Endothelial cell of umbilical vein (primary cell): Measurements from ENCODE around the gene MED12L. TPM values are rescaled to one million over a fixed set of nuclear protein-coding genes. Genes with fewer than 3 reads are reported as not detected.

Experiments
- BruUV-seq: library from RNA; stranded (reverse); fragments of 400-500 nt; replicated peaks from 2 replicates; lab custom pipeline; 2021; lab: Mats Ljungman, UMichigan
- CTCF ChIA-PET: fragments of 300-600, 350-600 bp; sonication (Branson Sonifier 250); formaldehyde crosslinking; loops from one replicate; lab custom pipeline; 2021; ENCODE audit warnings: antibody characterized with exemption, inconsistent platforms; lab: Charles Lee
- POLR2A ChIA-PET: fragments of 300-600, 350-600 bp; sonication (Branson Sonifier 250); formaldehyde crosslinking; loops from one replicate; lab custom pipeline; 2021; ENCODE audit warnings: antibody characterized with exemption, inconsistent platforms; lab: Charles Lee
- DNase-seq: peaks from one replicate; pipeline ENCODE4 v3.0.0-alpha.2; 2011; ENCODE audit warnings: low read depth, low spot score
- FAIRE-seq: peaks from 2 replicates; lab custom pipeline; 2011; peaks lifted over from hg19 to GRCh38; lab: Jason Lieb, UNC
- H2AFZ ChIP-seq: 2 replicates; pipeline ENCODE4 v1.6.0; 2012; ENCODE audit warnings: low read depth, low read length, control low read depth, inconsistent platforms
- H3K27ac ChIP-seq: 2 replicates; pipeline ENCODE4 v1.5.1; 2011; ENCODE audit warnings: low read depth, mild to moderate bottlenecking, control low read depth, low read length, moderate library complexity; ENCODE audit not compliant: insufficient read depth
- H3K27me3 ChIP-seq, 2 experiments: 2 replicates each; pipeline versions ENCODE4 v1.6.0 to v1.6.1; 2011; ENCODE audit warnings: low read length in 2 of 2, mixed read lengths in 1 of 2; ENCODE audit not compliant: control insufficient read depth in 2 of 2, insufficient read depth in 2 of 2
- H3K36me3 ChIP-seq, 2 experiments: 2 replicates in 1 of 2; 3 replicates in 1 of 2; pipeline ENCODE4 v1.5.1; 2011; ENCODE audit warnings: low read length in 2 of 2, mild to moderate bottlenecking in 1 of 2, moderate library complexity in 1 of 2; ENCODE audit not compliant: control insufficient read depth in 2 of 2, insufficient read depth in 2 of 2; ENCODE audit errors: extremely low read depth in 1 of 2
- H3K4me1 ChIP-seq: 3 replicates; pipeline ENCODE4 v1.5.1; 2011; ENCODE audit warnings: mild to moderate bottlenecking, low read length; ENCODE audit not compliant: control insufficient read depth, insufficient read depth; ENCODE audit errors: extremely low read depth
- H3K4me2 ChIP-seq: 2 replicates; pipeline ENCODE4 v1.6.1; 2011; ENCODE audit warnings: low read length, control low read depth, mixed read lengths; ENCODE audit not compliant: insufficient read depth
- H3K4me3 ChIP-seq, 3 experiments: fragments of 200-600 bp in 1 of 3; sonication (generic), shearing (Covaris generic) in 1 of 3; replicated peaks in 1 of 3; 2 replicates each; pipeline ENCODE4 v1.5.1; 2011 to 2016; ENCODE audit warnings: control low read depth in 3 of 3, low read length in 3 of 3, mild to moderate bottlenecking in 2 of 3, inconsistent platforms in 1 of 3, low read depth in 1 of 3, moderate library complexity in 1 of 3; ENCODE audit not compliant: insufficient read depth in 1 of 3
- H3K79me2 ChIP-seq: 2 replicates; pipeline ENCODE4 v1.6.0; 2012; ENCODE audit warnings: low read length, inconsistent platforms; ENCODE audit not compliant: control insufficient read depth, insufficient read depth
- H3K9ac ChIP-seq: replicated peaks from 2 replicates; pipeline ENCODE3; 2011; ENCODE audit warnings: low read length, control low read depth; ENCODE audit not compliant: insufficient read depth; ENCODE audit errors: extremely low read depth
- H3K9me1 ChIP-seq: replicated peaks from 3 replicates; pipeline ENCODE4 v1.6.0; 2011; ENCODE audit warnings: mild to moderate bottlenecking, low read length; ENCODE audit not compliant: control insufficient read depth, insufficient read depth; ENCODE audit errors: extremely low read depth
- H3K9me3 ChIP-seq: replicated peaks from 2 replicates; pipeline ENCODE4 v1.5.1; 2012; ENCODE audit warnings: low read length, inconsistent platforms; ENCODE audit not compliant: control insufficient read depth, insufficient read depth
- H4K20me1 ChIP-seq: replicated peaks from 2 replicates; pipeline ENCODE3; 2011; ENCODE audit warnings: mild to moderate bottlenecking, low read length; ENCODE audit not compliant: control insufficient read depth, insufficient read depth; ENCODE audit errors: extremely low read depth
- CTCF ChIP-seq, 2 donors: IDR thresholded peaks; 1 replicate in 1 of 2; 2 replicates in 1 of 2; pipeline ENCODE4 v1.5.1; 2011; ENCODE audit warnings: low read length in 2 of 2, mild to moderate bottlenecking in 2 of 2, moderate library complexity in 2 of 2, control low read depth in 1 of 2, inconsistent platforms in 1 of 2, low read depth in 1 of 2; ENCODE audit not compliant: insufficient read depth in 1 of 2; ENCODE audit errors: extremely low read depth in 1 of 2
- EZH2 ChIP-seq: IDR thresholded peaks from 2 replicates; pipeline ENCODE4 v1.6.1; 2012; ENCODE audit warnings: borderline replicate concordance, low read depth, mild to moderate bottlenecking, moderate library complexity, low read length, inconsistent platforms; ENCODE audit not compliant: severe bottlenecking
- FOS ChIP-seq: IDR thresholded peaks from 2 replicates; pipeline ENCODE4 v1.6.1; 2011; ENCODE audit warnings: mild to moderate bottlenecking, low read length, moderate library complexity, borderline replicate concordance; ENCODE audit not compliant: insufficient read depth
- GATA2 ChIP-seq: IDR thresholded peaks from 2 replicates; pipeline ENCODE4 v1.7.0; 2011; ENCODE audit warnings: low read depth, mild to moderate bottlenecking, moderate library complexity, mixed read lengths, low read length; ENCODE audit not compliant: insufficient read length, insufficient read depth
- JUN ChIP-seq: IDR thresholded peaks from 2 replicates; pipeline ENCODE4 v1.6.1; 2011; ENCODE audit warnings: borderline replicate concordance, low read depth; ENCODE audit not compliant: insufficient read length, insufficient read depth
- MAX ChIP-seq: IDR thresholded peaks from 2 replicates; pipeline ENCODE4 v1.6.1; 2011; ENCODE audit not compliant: insufficient read depth, insufficient read length
- MYC ChIP-seq: IDR thresholded peaks from one replicate; pipeline ENCODE4 v1.6.1; 2011; ENCODE audit warnings: mild to moderate bottlenecking, low read depth, low read length
- POLR2A ChIP-seq: IDR thresholded peaks from 2 replicates; pipeline ENCODE4 v1.6.1; 2012; ENCODE audit warnings: low read depth, mild to moderate bottlenecking, control low read depth, low read length
- POLR2AphosphoS5 ChIP-seq: IDR thresholded peaks from 2 replicates; pipeline ENCODE4 v1.6.1; 2012; ENCODE audit warnings: low read depth, mild to moderate bottlenecking, control low read depth, low read length, moderate library complexity; ENCODE audit not compliant: insufficient read depth
- dilution Hi-C: fragments of 300-500 bp; cut with MboI; formaldehyde crosslinking; loops from one replicate; pipeline ENCODE4 v1.15.0; 2019; ENCODE audit warnings: low sequenced_read_pairs; ENCODE audit not compliant: extremely low pct_ligation_motif_present
- intact Hi-C: fragments of 100-400 bp; cut with micrococcal nuclease; formaldehyde crosslinking; loops from one replicate; pipeline ENCODE4 v1.10.0; 2022
- polyA plus RNA-seq, 4 experiments: library from polyadenylated mRNA; depleted of rRNA in 3 of 4; stranded (reverse) in 3 of 4; unstranded in 1 of 4; fragments of >200 nt; gene quantifications; 2 replicates each; pipeline versions ENCODE4 v1.2.1 to v1.2.3, GENCODE V29; 2011 to 2012; ENCODE audit warnings: missing spikeins in 1 of 4
- total RNA-seq: library from RNA; stranded (reverse); gene quantifications from 2 replicates; pipeline ENCODE4 v1.2.3, GENCODE V29; 2021

The MED12L gene
- total and polyA plus RNA-seq, 2 donors (not counting 3 experiments of a cell fraction or from before 2014, with no cell fraction given), result 0.03 to 0.27 TPM

GRCh38 chr3:151182349-151183079, 97.0 kb downstream of the MED12L start:
- CTCF ChIA-PET, result no interaction called here
- BruUV-seq, result no TSS peak
- H3K4me1 ChIP-seq, result no peaks in the 10 kb centered on the region
- no peaks in the 10 kb centered on the region for H3K79me2 ChIP-seq
- H4K20me1 ChIP-seq, result no peaks in the 10 kb centered on the region
- DNase-seq (no peak), FAIRE-seq (no peak)
- H3K9ac ChIP-seq, result no peak overlapping the region
- intact Hi-C loops (no loop called here), dilution Hi-C loops (no loop called here)
- no peak overlapping the region for H2AFZ ChIP-seq
- POLR2A ChIA-PET, result no interaction called here
- H3K4me3 ChIP-seq, result no peak overlapping the region
- no peaks in the 10 kb centered on the region for H3K9me3 ChIP-seq
- H3K27ac ChIP-seq, result no peak overlapping the region
- TF ChIP-seq MAX (no peak), GATA2 (no peak), POLR2AphosphoS5 (no peak), MYC (no peak), JUN (no peak), POLR2A (no peak)
- H3K9me1 ChIP-seq, result no peaks in the 10 kb centered on the region
- H3K36me3 ChIP-seq, result no peaks in the 10 kb centered on the region
- H3K4me2 ChIP-seq, result no peak overlapping the region
- H3K27me3 ChIP-seq, result peaks cover 4 to 5% of the 10 kb centered on the region in 2 experiments

GRCh38 chr3:151183265-151183671, 97.8 kb downstream of the MED12L start:
- BruUV-seq, result no TSS peak
- Histone ChIP-seq H4K20me1 (no peaks in the 10 kb centered on the region), H3K79me2 (no peaks in the 10 kb centered on the region), H3K9me3 (no peaks in the 10 kb centered on the region), H3K27ac (no peak overlapping the region), H3K4me2 (no peak overlapping the region), H3K4me1 (no peaks in the 10 kb centered on the region), H2AFZ (no peak overlapping the region), H3K36me3 (no peaks in the 10 kb centered on the region), H3K27me3 (peaks cover 4 to 5% of the 10 kb centered on the region in 2 experiments), H3K9ac (no peak overlapping the region), H3K9me1 (no peaks in the 10 kb centered on the region), H3K4me3 (no peak overlapping the region)
- DNase-seq (no peak), FAIRE-seq (no peak)
- POLR2A ChIA-PET, result no interaction called here
- no peak for TF ChIP-seq FOS
- no peak for TF ChIP-seq GATA2
- no peak for TF ChIP-seq JUN
- TF ChIP-seq POLR2A, result no peak
- no peak for TF ChIP-seq EZH2
- no peak for TF ChIP-seq CTCF (IDR thresholded peaks at IDR 0.05; ENCODE audit: extremely low read depth in 1 of 2, insufficient read depth in 1 of 2, low read depth in 1 of 2, low read length in 2 of 2)
- TF ChIP-seq MYC, result no peak
- TF ChIP-seq POLR2AphosphoS5, result no peak
- no peak for TF ChIP-seq MAX
- CTCF ChIA-PET, result no interaction called here
- intact Hi-C loops (no loop called here), dilution Hi-C loops (no loop called here)
